Measurements from ENCODE around the gene CCR5AS.

The CCR5AS gene

DNA sequence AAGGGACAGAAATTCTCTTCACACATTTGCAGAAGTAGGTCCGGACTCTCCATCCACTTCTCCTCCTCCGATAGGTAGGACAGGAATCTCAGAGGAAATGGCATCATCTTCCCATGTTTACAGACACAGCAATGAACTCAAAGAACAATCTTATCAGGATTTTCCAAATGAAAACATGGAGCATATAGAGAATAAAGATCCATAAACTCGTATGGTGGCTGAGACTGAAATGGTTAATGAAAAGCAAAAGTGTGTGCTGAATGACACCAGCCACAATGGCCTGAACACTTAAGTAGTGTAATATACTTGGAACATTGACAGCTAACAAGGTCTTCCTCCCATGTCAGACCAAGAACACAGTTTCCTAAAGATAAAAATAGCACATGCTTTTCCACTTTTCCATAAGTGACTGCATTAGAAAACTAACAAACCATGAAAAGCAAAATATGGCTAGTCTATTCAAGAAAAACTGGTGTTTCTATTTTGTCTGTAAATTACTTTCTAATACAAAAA lies 6.0 kb upstream of the CCR5AS start:
- no peak overlapping the region for H2BK15ac ChIP-seq (ENCODE audit: low read length)
- no CpG with 5 or more reads among the region's 3 CpGs for WGBS, 2 donors (ENCODE audit: extremely low coverage in 2 of 2, insufficient read length in 2 of 2, insufficient replicate concordance in 1 of 2)

DNA sequence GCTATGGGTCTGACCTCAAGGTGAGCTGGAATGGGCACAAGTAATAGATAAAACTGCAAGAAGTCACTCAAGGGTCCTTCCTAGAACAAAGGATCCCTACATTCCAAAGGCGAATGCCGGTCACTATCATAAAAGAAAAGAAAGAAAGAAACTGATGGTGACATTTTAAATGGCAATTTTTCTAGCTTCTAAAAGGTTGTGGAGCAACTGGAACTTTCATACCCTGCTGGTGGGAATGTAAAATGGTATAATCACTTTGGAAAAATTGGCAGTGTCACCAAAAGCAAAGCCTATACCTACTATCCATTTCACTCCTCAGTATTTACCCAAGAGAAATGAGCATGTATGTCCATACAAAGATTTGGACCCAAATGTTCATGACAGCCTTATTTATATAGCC lies 4.4 kb upstream of the CCR5AS start:
- Histone ChIP-seq H4K91ac (ENCODE audit: low read depth, low read length, poor library complexity) (no peak overlapping the region), H2AFZ (ENCODE audit: low read length) (no peak overlapping the region), H3K4me1 (ENCODE audit: control insufficient read depth in 2 of 2, insufficient read depth in 1 of 2, low read depth in 1 of 2, low read length in 2 of 2) (no peaks in the 10 kb centered on the region), H3K14ac (ENCODE audit: low read length) (no peak overlapping the region), H3K4ac (ENCODE audit: low read length) (no peak overlapping the region), H3K27me3 (ENCODE audit: control insufficient read depth in 3 of 3, insufficient read depth in 3 of 3, low read depth in 1 of 3, low read length in 3 of 3) (peaks cover 0 to 6% (median 0%) of the 10 kb centered on the region in 3 experiments), H2BK12ac (ENCODE audit: low read length) (no peak overlapping the region), H3K79me1 (ENCODE audit: low read depth, low read length) (no peaks in the 10 kb centered on the region), H2BK120ac (ENCODE audit: low read depth, low read length) (no peak overlapping the region), H3K9me3 (replicated peaks in 1 of 2; ENCODE audit: control insufficient read depth in 2 of 2, insufficient read depth in 1 of 2, low read depth in 1 of 2, low read length in 2 of 2) (no peaks in the 10 kb centered on the region), H3K36me3 (replicated peaks in 1 of 2; ENCODE audit: control insufficient read depth in 2 of 2, insufficient read depth in 2 of 2, low read length in 2 of 2) (no peaks in the 10 kb centered on the region), H2BK15ac (ENCODE audit: low read length) (no peak overlapping the region), H3K9ac (ENCODE audit: low read depth, low read length, poor library complexity) (no peak overlapping the region), H3K4me3 (ENCODE audit: low read length in 2 of 2) (no peak overlapping the region), H3K4me2 (ENCODE audit: insufficient read depth, low read length, poor library complexity, severe bottlenecking) (no peak overlapping the region), H3K27ac (replicated peaks; ENCODE audit: low read length) (no peak overlapping the region), H2BK5ac (ENCODE audit: low read length) (no peak overlapping the region), H3K18ac (ENCODE audit: low read length) (no peak overlapping the region), H3K23ac (ENCODE audit: low read depth, low read length, poor library complexity) (no peak overlapping the region), H4K8ac (ENCODE audit: low read depth, low read length) (no peak overlapping the region), H2AK5ac (ENCODE audit: low read depth, low read length) (no peak overlapping the region)
- DNase-seq (ENCODE audit: low spot score), result no peak
- no CpG with 5 or more reads among the region's 2 CpGs for WGBS, 2 donors (ENCODE audit: extremely low coverage in 2 of 2, insufficient read length in 2 of 2, insufficient replicate concordance in 1 of 2)

More for the DNA sequence above, 6.0 kb upstream of the CCR5AS start:
- Histone ChIP-seq H3K23ac (ENCODE audit: low read depth, low read length, poor library complexity) (no peak overlapping the region), H3K4me1 (ENCODE audit: control insufficient read depth in 2 of 2, insufficient read depth in 1 of 2, low read depth in 1 of 2, low read length in 2 of 2) (no peaks in the 10 kb centered on the region), H3K27ac (replicated peaks; ENCODE audit: low read length) (no peak overlapping the region), H3K36me3 (replicated peaks in 1 of 2; ENCODE audit: control insufficient read depth in 2 of 2, insufficient read depth in 2 of 2, low read length in 2 of 2) (no peaks in the 10 kb centered on the region), H2AFZ (ENCODE audit: low read length) (no peak overlapping the region), H4K8ac (ENCODE audit: low read depth, low read length) (no peak overlapping the region), H2BK12ac (ENCODE audit: low read length) (no peak overlapping the region), H3K4ac (ENCODE audit: low read length) (no peak overlapping the region), H3K18ac (ENCODE audit: low read length) (no peak overlapping the region), H3K14ac (ENCODE audit: low read length) (no peak overlapping the region), H3K9me3 (replicated peaks in 1 of 2; ENCODE audit: control insufficient read depth in 2 of 2, insufficient read depth in 1 of 2, low read depth in 1 of 2, low read length in 2 of 2) (no peaks in the 10 kb centered on the region), H3K27me3 (ENCODE audit: control insufficient read depth in 3 of 3, insufficient read depth in 3 of 3, low read depth in 1 of 3, low read length in 3 of 3) (peaks cover 0 to 6% (median 0%) of the 10 kb centered on the region in 3 experiments), H4K91ac (ENCODE audit: low read depth, low read length, poor library complexity) (no peak overlapping the region), H2AK5ac (ENCODE audit: low read depth, low read length) (no peak overlapping the region), H3K9ac (ENCODE audit: low read depth, low read length, poor library complexity) (no peak overlapping the region), H3K79me1 (ENCODE audit: low read depth, low read length) (no peaks in the 10 kb centered on the region), H3K4me3 (ENCODE audit: low read length in 2 of 2) (no peak overlapping the region), H2BK120ac (ENCODE audit: low read depth, low read length) (no peak overlapping the region), H3K4me2 (ENCODE audit: insufficient read depth, low read length, poor library complexity, severe bottlenecking) (no peak overlapping the region), H2BK5ac (ENCODE audit: low read length) (no peak overlapping the region)
- no peak for DNase-seq (ENCODE audit: low spot score)

DNA sequence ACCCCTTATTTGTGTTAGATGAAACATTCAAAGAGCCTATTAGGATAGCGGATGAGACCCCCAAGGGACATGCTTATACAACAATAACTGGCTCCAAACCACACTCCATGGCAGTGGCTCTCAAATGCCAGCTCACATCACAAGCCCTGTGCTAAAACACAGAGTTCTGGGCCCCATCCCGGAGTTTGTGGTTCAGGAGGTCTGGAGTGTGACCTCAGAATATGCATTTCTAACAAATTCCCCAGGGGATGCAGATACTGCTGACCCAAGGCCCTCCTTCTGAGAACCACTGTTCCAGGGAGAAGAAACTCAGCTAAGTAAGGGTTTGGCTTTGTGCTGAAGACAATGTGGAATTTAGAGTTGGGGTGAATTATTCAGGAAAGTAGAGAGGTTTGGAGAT lies 3.8 kb upstream of the CCR5AS start:
- no peak overlapping the region for H3K18ac ChIP-seq (ENCODE audit: low read length)
- no peak overlapping the region for H3K9ac ChIP-seq (ENCODE audit: low read depth, low read length, poor library complexity)
- no peak overlapping the region for H4K91ac ChIP-seq (ENCODE audit: low read depth, low read length, poor library complexity)
- H2BK15ac ChIP-seq (ENCODE audit: low read length), result no peak overlapping the region
- H3K4me2 ChIP-seq (ENCODE audit: insufficient read depth, low read length, poor library complexity, severe bottlenecking), result no peak overlapping the region
- DNase-seq (ENCODE audit: low spot score), result no peak
- no peak overlapping the region for H3K4ac ChIP-seq (ENCODE audit: low read length)
- WGBS, 2 donors (ENCODE audit: extremely low coverage in 2 of 2, insufficient read length in 2 of 2, insufficient replicate concordance in 1 of 2), result no CpG with 5 or more reads among the region's 2 CpGs
- no peak overlapping the region for H2AK5ac ChIP-seq (ENCODE audit: low read depth, low read length)
- H3K36me3 ChIP-seq (replicated peaks in 1 of 2; ENCODE audit: control insufficient read depth in 2 of 2, insufficient read depth in 2 of 2, low read length in 2 of 2), result no peaks in the 10 kb centered on the region
- H4K8ac ChIP-seq (ENCODE audit: low read depth, low read length), result no peak overlapping the region
- H3K27me3 ChIP-seq (ENCODE audit: control insufficient read depth in 3 of 3, insufficient read depth in 3 of 3, low read depth in 1 of 3, low read length in 3 of 3), result peaks cover 0 to 6% (median 0%) of the 10 kb centered on the region in 3 experiments
- no peak overlapping the region for H3K4me3 ChIP-seq (ENCODE audit: low read length in 2 of 2)
- no peaks in the 10 kb centered on the region for H3K79me1 ChIP-seq (ENCODE audit: low read depth, low read length)
- no peak overlapping the region for H3K27ac ChIP-seq (replicated peaks; ENCODE audit: low read length)
- H2BK120ac ChIP-seq (ENCODE audit: low read depth, low read length), result no peak overlapping the region
- no peaks in the 10 kb centered on the region for H3K4me1 ChIP-seq (ENCODE audit: control insufficient read depth in 2 of 2, insufficient read depth in 1 of 2, low read depth in 1 of 2, low read length in 2 of 2)
- no peak overlapping the region for H3K23ac ChIP-seq (ENCODE audit: low read depth, low read length, poor library complexity)
- no peak overlapping the region for H2BK12ac ChIP-seq (ENCODE audit: low read length)
- no peak overlapping the region for H2AFZ ChIP-seq (ENCODE audit: low read length)
- H3K14ac ChIP-seq (ENCODE audit: low read length), result no peak overlapping the region
- H3K9me3 ChIP-seq (replicated peaks in 1 of 2; ENCODE audit: control insufficient read depth in 2 of 2, insufficient read depth in 1 of 2, low read depth in 1 of 2, low read length in 2 of 2), result no peaks in the 10 kb centered on the region
- H2BK5ac ChIP-seq (ENCODE audit: low read length), result no peak overlapping the region

DNA sequence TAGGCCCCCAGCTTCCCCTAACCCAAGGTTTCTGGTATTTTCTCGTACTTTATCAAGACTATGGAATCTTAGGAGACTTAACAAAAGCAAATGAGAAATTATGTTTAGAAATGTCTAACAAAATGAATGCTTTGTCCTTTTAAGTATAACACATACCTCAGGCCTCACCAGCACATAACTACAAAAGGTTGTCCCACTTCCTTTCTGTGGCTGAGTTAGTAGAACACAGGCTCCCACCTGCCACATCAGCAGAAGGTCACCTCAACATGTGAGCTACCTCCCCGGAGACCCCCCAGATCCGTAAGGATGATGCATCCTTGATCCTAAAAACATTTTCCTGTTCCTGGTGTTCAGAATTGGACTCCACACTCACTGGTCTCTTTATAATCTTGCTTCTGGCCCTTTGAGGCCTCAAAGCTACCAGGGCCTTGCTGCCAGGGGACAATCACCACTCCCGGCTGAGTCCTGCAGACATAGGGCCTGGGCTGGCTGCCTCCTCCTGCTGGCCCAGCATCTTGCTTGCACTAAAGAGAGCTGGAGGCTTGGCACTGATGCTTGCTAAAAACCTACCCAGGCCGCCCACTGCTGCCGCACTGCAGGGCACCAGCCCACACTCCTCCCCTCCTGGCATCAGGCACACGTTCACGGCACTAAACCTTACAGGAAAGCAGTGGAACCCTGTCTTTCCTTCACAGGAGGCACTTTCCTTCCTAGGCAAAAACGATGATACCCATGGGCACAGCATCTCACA lies 3.0 kb upstream of the CCR5AS start:
- Histone ChIP-seq H2BK12ac (ENCODE audit: low read length) (no peak overlapping the region), H3K27ac (replicated peaks; ENCODE audit: low read length) (no peak overlapping the region), H3K9ac (ENCODE audit: low read depth, low read length, poor library complexity) (no peak overlapping the region), H3K27me3 (ENCODE audit: control insufficient read depth in 3 of 3, insufficient read depth in 3 of 3, low read depth in 1 of 3, low read length in 3 of 3) (peaks cover 0 to 6% (median 0%) of the 10 kb centered on the region in 3 experiments), H4K8ac (ENCODE audit: low read depth, low read length) (no peak overlapping the region), H2BK120ac (ENCODE audit: low read depth, low read length) (no peak overlapping the region), H3K79me1 (ENCODE audit: low read depth, low read length) (no peaks in the 10 kb centered on the region), H2BK15ac (ENCODE audit: low read length) (no peak overlapping the region), H3K4me1 (ENCODE audit: control insufficient read depth in 2 of 2, insufficient read depth in 1 of 2, low read depth in 1 of 2, low read length in 2 of 2) (peaks cover 0 to 3% of the 10 kb centered on the region in 2 donors), H3K14ac (ENCODE audit: low read length) (no peak overlapping the region), H2AK5ac (ENCODE audit: low read depth, low read length) (no peak overlapping the region), H3K18ac (ENCODE audit: low read length) (no peak overlapping the region), H4K91ac (ENCODE audit: low read depth, low read length, poor library complexity) (no peak overlapping the region), H3K4me3 (ENCODE audit: low read length in 2 of 2) (no peak overlapping the region), H2BK5ac (ENCODE audit: low read length) (no peak overlapping the region), H3K36me3 (replicated peaks in 1 of 2; ENCODE audit: control insufficient read depth in 2 of 2, insufficient read depth in 2 of 2, low read length in 2 of 2) (no peaks in the 10 kb centered on the region), H3K4ac (ENCODE audit: low read length) (no peak overlapping the region), H3K4me2 (ENCODE audit: insufficient read depth, low read length, poor library complexity, severe bottlenecking) (no peak overlapping the region), H2AFZ (ENCODE audit: low read length) (no peak overlapping the region), H3K23ac (ENCODE audit: low read depth, low read length, poor library complexity) (no peak overlapping the region), H3K9me3 (replicated peaks in 1 of 2; ENCODE audit: control insufficient read depth in 2 of 2, insufficient read depth in 1 of 2, low read depth in 1 of 2, low read length in 2 of 2) (no peaks in the 10 kb centered on the region)
- WGBS, 2 donors (ENCODE audit: extremely low coverage in 2 of 2, insufficient read length in 2 of 2, insufficient replicate concordance in 1 of 2), result no CpG with 5 or more reads among the region's 9 CpGs
- no peak for DNase-seq (ENCODE audit: low spot score)
